SK-N-SH treated with all-trans-retinoic acid at 6 μM for 48 hours (cell line): ENCODE data around the gene NPAS2.

ENCODE experiments used
- ATAC-seq: fragments of 200-7000 bp; cut with Tn5 transposase; 3 replicates; pipeline ENCODE4 v1.9.1; 2020; ENCODE audit warnings: mild to moderate bottlenecking, moderate library complexity
- ARNTL ChIP-seq: fragments of 450-650 bp; formaldehyde crosslinking; IDR thresholded peaks from 2 replicates; pipeline ENCODE4 v1.5.0; 2020; ENCODE audit warnings: low read depth, mild to moderate bottlenecking, moderate library complexity, borderline replicate concordance
- BACH2 ChIP-seq: fragments of 250-450 bp; sonication (Bioruptor Pico); IDR thresholded peaks from 2 replicates; pipeline ENCODE4 v1.9.0; 2021; ENCODE audit warnings: mild to moderate bottlenecking, borderline replicate concordance
- CSDC2 ChIP-seq: fragments of 250-450 bp; sonication (Bioruptor Pico); IDR thresholded peaks from 2 replicates; pipeline ENCODE4 v1.5.0; 2020; ENCODE audit warnings: mild to moderate bottlenecking, moderate library complexity
- GLIS3 ChIP-seq: fragments of 250-450 bp; sonication (Bioruptor Pico); IDR thresholded peaks from 2 replicates; pipeline ENCODE4 v1.5.0; 2020; ENCODE audit warnings: mild to moderate bottlenecking, moderate library complexity
- ISL1 ChIP-seq: fragments of 250-450 bp; sonication (Bioruptor Pico); IDR thresholded peaks from 2 replicates; pipeline ENCODE4 v2.1.2; 2022; ENCODE audit warnings: mild to moderate bottlenecking, moderate library complexity
- OSR1 ChIP-seq: fragments of 250-450 bp; sonication (Bioruptor Pico); IDR thresholded peaks from 2 replicates; pipeline ENCODE4 v1.8.0; 2022; ENCODE audit warnings: moderate library complexity, mild to moderate bottlenecking, inconsistent platforms
- PPARA ChIP-seq: fragments of 250-450 bp; sonication (Bioruptor Pico); IDR thresholded peaks from 2 replicates; pipeline ENCODE4 v1.5.0; 2020; ENCODE audit warnings: mild to moderate bottlenecking, borderline replicate concordance
- RARB ChIP-seq: fragments of 250-450 bp; sonication (Bioruptor Pico); IDR thresholded peaks from 2 replicates; pipeline ENCODE4 v1.8.0; 2021; ENCODE audit warnings: mild to moderate bottlenecking, moderate library complexity
- SNAI2 ChIP-seq: fragments of 250-450 bp; sonication (Bioruptor Pico); IDR thresholded peaks from 2 replicates; pipeline ENCODE4 v1.5.0; 2020; ENCODE audit warnings: mild to moderate bottlenecking, moderate library complexity
- TCF4 ChIP-seq: fragments of 250-450 bp; sonication (Bioruptor Pico); IDR thresholded peaks from 2 replicates; pipeline ENCODE4 v1.8.0; 2021; ENCODE audit warnings: mild to moderate bottlenecking, moderate library complexity, borderline replicate concordance
- TOX ChIP-seq: fragments of 250-450 bp; sonication (Bioruptor Pico); IDR thresholded peaks from 2 replicates; pipeline ENCODE4 v1.8.0; 2021; ENCODE audit warnings: mild to moderate bottlenecking, moderate library complexity, borderline replicate concordance
- ZC3H10 ChIP-seq: fragments of 250-450 bp; sonication (Bioruptor Pico); IDR thresholded peaks from 2 replicates; pipeline ENCODE4 v1.5.1; 2021; ENCODE audit warnings: mild to moderate bottlenecking, moderate library complexity
- ZFP3 ChIP-seq: fragments of 250-450 bp; sonication (Bioruptor Pico); IDR thresholded peaks from 2 replicates; pipeline ENCODE4 v1.5.0; 2020; ENCODE audit warnings: mild to moderate bottlenecking, moderate library complexity
- ZFP30 ChIP-seq: fragments of 450-650 bp; formaldehyde crosslinking; IDR thresholded peaks from 2 replicates; pipeline ENCODE4 v1.5.0; 2022; ENCODE audit warnings: mild to moderate bottlenecking, moderate library complexity
- ZNF565 ChIP-seq: fragments of 450-650 bp; formaldehyde crosslinking; conservative IDR thresholded peaks from 2 replicates; pipeline ENCODE4 v1.5.0; 2020; ENCODE audit warnings: low read depth, mild to moderate bottlenecking, moderate library complexity
- ZNF70 ChIP-seq: fragments of 450-650 bp; formaldehyde crosslinking; IDR thresholded peaks from 2 replicates; pipeline ENCODE4 v1.5.0; 2020; ENCODE audit warnings: mild to moderate bottlenecking, moderate library complexity
- ZNF8 ChIP-seq: fragments of 450-650 bp; formaldehyde crosslinking; IDR thresholded peaks from 2 replicates; pipeline ENCODE4 v1.5.0; 2020; ENCODE audit warnings: mild to moderate bottlenecking, moderate library complexity
- TF ChIP-seq, protein P1 (sequence below): fragments of 250-450 bp; sonication (Bioruptor Pico); IDR thresholded peaks from 2 replicates; pipeline ENCODE4 v1.8.0; 2020; ENCODE audit warnings: mild to moderate bottlenecking, moderate library complexity, borderline replicate concordance
- TF ChIP-seq, protein P2 (sequence below): fragments of 250-450 bp; sonication (Bioruptor Pico); IDR thresholded peaks from 2 replicates; pipeline ENCODE4 v1.8.0; 2021; ENCODE audit warnings: low read depth, mild to moderate bottlenecking, moderate library complexity, borderline replicate concordance
- TF ChIP-seq, protein P3 (sequence below): fragments of 250-450 bp; sonication (Bioruptor Pico); IDR thresholded peaks from 2 replicates; pipeline ENCODE4 v1.5.1; 2021; ENCODE audit warnings: mild to moderate bottlenecking, moderate library complexity
- TF ChIP-seq, protein P4 (sequence below): fragments of 250-450 bp; sonication (Bioruptor Pico); IDR thresholded peaks from 2 replicates; pipeline ENCODE4 v1.5.0; 2020; ENCODE audit warnings: mild to moderate bottlenecking, moderate library complexity

The NPAS2 gene

GRCh38 chr2:100934504-100935371 is 114.8 kb downstream of the NPAS2 start (continued):
- TF ChIP-seq, protein P1, sequence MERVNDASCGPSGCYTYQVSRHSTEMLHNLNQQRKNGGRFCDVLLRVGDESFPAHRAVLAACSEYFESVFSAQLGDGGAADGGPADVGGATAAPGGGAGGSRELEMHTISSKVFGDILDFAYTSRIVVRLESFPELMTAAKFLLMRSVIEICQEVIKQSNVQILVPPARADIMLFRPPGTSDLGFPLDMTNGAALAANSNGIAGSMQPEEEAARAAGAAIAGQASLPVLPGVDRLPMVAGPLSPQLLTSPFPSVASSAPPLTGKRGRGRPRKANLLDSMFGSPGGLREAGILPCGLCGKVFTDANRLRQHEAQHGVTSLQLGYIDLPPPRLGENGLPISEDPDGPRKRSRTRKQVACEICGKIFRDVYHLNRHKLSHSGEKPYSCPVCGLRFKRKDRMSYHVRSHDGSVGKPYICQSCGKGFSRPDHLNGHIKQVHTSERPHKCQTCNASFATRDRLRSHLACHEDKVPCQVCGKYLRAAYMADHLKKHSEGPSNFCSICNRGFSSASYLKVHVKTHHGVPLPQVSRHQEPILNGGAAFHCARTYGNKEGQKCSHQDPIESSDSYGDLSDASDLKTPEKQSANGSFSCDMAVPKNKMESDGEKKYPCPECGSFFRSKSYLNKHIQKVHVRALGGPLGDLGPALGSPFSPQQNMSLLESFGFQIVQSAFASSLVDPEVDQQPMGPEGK (CRISPR knock-in tag), result no peak
- TF ChIP-seq GLIS3 (CRISPR knock-in tag), result no peak
- TF ChIP-seq ZFP30 (CRISPR knock-in tag), result no peak
- no peak for TF ChIP-seq TCF4 (CRISPR knock-in tag)
- TF ChIP-seq OSR1 (CRISPR knock-in tag), result no peak
- TF ChIP-seq SNAI2 (CRISPR knock-in tag), result no peak
- no peak for TF ChIP-seq CSDC2
- no peak for TF ChIP-seq BACH2
- no peak for TF ChIP-seq ISL1 (CRISPR knock-in tag)
- TF ChIP-seq, protein P2, sequence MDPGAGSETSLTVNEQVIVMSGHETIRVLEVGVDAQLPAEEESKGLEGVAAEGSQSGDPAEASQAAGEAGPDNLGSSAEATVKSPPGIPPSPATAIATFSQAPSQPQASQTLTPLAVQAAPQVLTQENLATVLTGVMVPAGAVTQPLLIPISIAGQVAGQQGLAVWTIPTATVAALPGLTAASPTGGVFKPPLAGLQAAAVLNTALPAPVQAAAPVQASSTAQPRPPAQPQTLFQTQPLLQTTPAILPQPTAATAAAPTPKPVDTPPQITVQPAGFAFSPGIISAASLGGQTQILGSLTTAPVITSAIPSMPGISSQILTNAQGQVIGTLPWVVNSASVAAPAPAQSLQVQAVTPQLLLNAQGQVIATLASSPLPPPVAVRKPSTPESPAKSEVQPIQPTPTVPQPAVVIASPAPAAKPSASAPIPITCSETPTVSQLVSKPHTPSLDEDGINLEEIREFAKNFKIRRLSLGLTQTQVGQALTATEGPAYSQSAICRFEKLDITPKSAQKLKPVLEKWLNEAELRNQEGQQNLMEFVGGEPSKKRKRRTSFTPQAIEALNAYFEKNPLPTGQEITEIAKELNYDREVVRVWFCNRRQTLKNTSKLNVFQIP (CRISPR knock-in tag), result no peak
- TF ChIP-seq PPARA (CRISPR knock-in tag), result no peak
- no peak for TF ChIP-seq RARB
- no peak for TF ChIP-seq ZNF70
- TF ChIP-seq, protein P3, sequence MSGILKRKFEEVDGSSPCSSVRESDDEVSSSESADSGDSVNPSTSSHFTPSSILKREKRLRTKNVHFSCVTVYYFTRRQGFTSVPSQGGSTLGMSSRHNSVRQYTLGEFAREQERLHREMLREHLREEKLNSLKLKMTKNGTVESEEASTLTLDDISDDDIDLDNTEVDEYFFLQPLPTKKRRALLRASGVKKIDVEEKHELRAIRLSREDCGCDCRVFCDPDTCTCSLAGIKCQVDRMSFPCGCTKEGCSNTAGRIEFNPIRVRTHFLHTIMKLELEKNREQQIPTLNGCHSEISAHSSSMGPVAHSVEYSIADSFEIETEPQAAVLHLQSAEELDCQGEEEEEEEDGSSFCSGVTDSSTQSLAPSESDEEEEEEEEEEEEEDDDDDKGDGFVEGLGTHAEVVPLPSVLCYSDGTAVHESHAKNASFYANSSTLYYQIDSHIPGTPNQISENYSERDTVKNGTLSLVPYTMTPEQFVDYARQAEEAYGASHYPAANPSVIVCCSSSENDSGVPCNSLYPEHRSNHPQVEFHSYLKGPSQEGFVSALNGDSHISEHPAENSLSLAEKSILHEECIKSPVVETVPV (CRISPR knock-in tag), result no peak

DNA sequence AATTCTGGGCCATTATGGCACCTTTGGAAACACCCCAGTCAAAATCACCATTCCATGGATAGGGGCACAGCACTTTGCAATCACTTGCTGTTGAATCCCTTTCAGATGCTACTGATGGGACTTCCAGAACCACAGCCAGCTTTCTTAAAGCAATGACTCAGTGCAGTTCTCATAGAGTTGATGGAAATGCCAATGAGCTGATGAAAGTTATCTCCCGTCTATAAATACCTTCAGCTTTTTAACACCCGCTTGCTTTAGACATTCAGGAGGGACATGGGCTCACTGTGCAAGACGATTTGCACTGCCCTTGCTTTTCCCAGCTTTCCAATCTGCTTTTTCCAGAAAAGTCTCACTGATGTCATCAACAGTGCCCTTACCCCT is 115.4 kb downstream of the NPAS2 start:
- TF ChIP-seq, protein P2 (CRISPR knock-in tag), result no peak
- TF ChIP-seq ARNTL (CRISPR knock-in tag), result no peak
- TF ChIP-seq, protein P4, sequence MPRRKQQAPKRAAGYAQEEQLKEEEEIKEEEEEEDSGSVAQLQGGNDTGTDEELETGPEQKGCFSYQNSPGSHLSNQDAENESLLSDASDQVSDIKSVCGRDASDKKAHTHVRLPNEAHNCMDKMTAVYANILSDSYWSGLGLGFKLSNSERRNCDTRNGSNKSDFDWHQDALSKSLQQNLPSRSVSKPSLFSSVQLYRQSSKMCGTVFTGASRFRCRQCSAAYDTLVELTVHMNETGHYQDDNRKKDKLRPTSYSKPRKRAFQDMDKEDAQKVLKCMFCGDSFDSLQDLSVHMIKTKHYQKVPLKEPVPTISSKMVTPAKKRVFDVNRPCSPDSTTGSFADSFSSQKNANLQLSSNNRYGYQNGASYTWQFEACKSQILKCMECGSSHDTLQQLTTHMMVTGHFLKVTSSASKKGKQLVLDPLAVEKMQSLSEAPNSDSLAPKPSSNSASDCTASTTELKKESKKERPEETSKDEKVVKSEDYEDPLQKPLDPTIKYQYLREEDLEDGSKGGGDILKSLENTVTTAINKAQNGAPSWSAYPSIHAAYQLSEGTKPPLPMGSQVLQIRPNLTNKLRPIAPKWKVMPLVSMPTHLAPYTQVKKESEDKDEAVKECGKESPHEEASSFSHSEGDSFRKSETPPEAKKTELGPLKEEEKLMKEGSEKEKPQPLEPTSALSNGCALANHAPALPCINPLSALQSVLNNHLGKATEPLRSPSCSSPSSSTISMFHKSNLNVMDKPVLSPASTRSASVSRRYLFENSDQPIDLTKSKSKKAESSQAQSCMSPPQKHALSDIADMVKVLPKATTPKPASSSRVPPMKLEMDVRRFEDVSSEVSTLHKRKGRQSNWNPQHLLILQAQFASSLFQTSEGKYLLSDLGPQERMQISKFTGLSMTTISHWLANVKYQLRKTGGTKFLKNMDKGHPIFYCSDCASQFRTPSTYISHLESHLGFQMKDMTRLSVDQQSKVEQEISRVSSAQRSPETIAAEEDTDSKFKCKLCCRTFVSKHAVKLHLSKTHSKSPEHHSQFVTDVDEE (CRISPR knock-in tag), result no peak
- TF ChIP-seq OSR1 (CRISPR knock-in tag), result no peak
- no peak for TF ChIP-seq ZNF565 (CRISPR knock-in tag)
- no peak for TF ChIP-seq TOX
- no peak for TF ChIP-seq TCF4 (CRISPR knock-in tag)
- no peak for TF ChIP-seq CSDC2

DNA sequence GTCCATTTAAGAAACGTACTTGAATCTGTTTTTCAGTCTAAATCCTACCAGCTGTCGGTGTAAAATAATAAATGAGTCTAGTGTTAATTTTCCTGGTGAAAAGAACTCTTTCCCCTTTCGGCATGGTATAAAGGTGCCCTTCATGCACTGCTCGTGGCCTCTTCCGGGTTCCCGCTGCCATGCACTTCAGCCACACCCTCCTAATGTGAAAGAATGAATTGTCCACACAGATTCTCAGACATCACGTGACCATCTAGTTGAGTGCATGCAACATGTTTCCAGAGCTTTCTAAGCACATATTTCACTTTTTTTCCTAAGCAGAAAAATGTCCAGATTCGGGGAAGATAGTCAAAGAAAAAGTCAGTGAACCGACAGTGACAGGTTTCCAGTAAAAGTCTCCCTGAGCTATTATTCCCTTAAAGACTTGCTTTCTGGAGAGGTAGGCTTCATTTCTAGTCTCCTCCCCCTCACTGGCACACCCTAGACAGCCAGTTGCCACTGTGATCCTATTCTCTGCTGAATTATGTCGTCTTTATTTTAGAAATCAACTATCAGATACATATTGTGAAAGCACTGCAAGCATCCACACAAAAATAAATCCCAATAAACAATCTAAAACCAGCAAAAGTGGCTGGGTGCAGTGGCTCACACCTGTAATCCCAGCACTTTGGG is 116.3 kb downstream of the NPAS2 start:
- ATAC-seq, result no peak
- TF ChIP-seq ZNF8 (CRISPR knock-in tag) (no peak), PPARA (CRISPR knock-in tag) (no peak), ZC3H10 (CRISPR knock-in tag) (no peak), ZNF565 (CRISPR knock-in tag) (no peak), ARNTL (CRISPR knock-in tag) (no peak), OSR1 (CRISPR knock-in tag) (no peak), GLIS3 (CRISPR knock-in tag) (no peak), ZFP3 (no peak), SNAI2 (CRISPR knock-in tag) (no peak)
- TF ChIP-seq, protein P3 (CRISPR knock-in tag), result no peak
- TF ChIP-seq, protein P4 (CRISPR knock-in tag), result no peak

More for the DNA sequence above, 115.4 kb downstream of the NPAS2 start:
- ATAC-seq, result peak; percentile 76
